ENCODE data around the gene AMN. TPM values are rescaled to one million over a fixed set of nuclear protein-coding genes. Genes with fewer than 3 reads are reported as not detected.
A peak's percentile ranks its signal among the peaks of the same experiment; 100 is the strongest.
"Not testable (repeated sequence)": the region's sequence is repeated elsewhere in the genome, so short reads cannot be mapped to it uniquely, and the experiment has no call there.

AMN gene
- total RNA-seq, 3 donors from 2014 or later: 128 to 486 (median 198) TPM

- intact Hi-C loops (cut with DNase I, micrococcal nuclease): loop anchor here in 1 of 2 donors (10.0 kb wide), 1 partner anchor 151 kb away; the partner anchor contains the start of gene TRAF3
- Histone ChIP-seq H3K4me1 (ENCODE audit: low read depth) (peaks cover 31% of the 10 kb centered on the region), H3K4me3 (no peak overlapping the region), H3K9me3 (no peaks in the 10 kb centered on the region), H3K36me3 (ENCODE audit: low read depth) (no peaks in the 10 kb centered on the region)
- DNase-seq: peak in 1 of 3 donors; percentile 47
- no peak for TF ChIP-seq CTCF (IDR thresholded peaks at IDR 0.05)
- no peak for ATAC-seq
Observed at GRCh38 chr14:102925646-102926045, 3.2 kb downstream of the AMN start.

GRCh38 chr14:102926104-102926503 lies 3.6 kb downstream of the AMN start:
- ATAC-seq: no peak
- DNase-seq: peak in 1 of 3 donors; percentile 26
- intact Hi-C loops (cut with DNase I, micrococcal nuclease): loop anchor here in 1 of 2 donors (10.0 kb wide), 1 partner anchor 151 kb away; the partner anchor contains the start of gene TRAF3

GRCh38 chr14:102926840-102927239 lies 4.4 kb downstream of the AMN start:
- intact Hi-C loops (cut with DNase I, micrococcal nuclease): loop anchor here in 1 of 2 donors (10.0 kb wide), 1 partner anchor 152 kb away; the partner anchor contains the start of gene TRAF3
- H3K4me1 ChIP-seq (ENCODE audit: low read depth): peaks cover 31% of the 10 kb centered on the region
- ATAC-seq; H3K36me3 ChIP-seq (ENCODE audit: low read depth); H3K4me3 ChIP-seq; H3K9me3 ChIP-seq: not testable (repeated sequence)
- peak in 1 of 3 donors; percentile 33 for DNase-seq

More at GRCh38 chr14:102926104-102926503, 3.6 kb downstream of the AMN start:
- no peaks in the 10 kb centered on the region for H3K9me3 ChIP-seq
- no peak for TF ChIP-seq CTCF (IDR thresholded peaks at IDR 0.05)
- H3K36me3 ChIP-seq (ENCODE audit: low read depth): no peaks in the 10 kb centered on the region
- H3K4me1 ChIP-seq (ENCODE audit: low read depth): peaks cover 31% of the 10 kb centered on the region
- no peak overlapping the region for H3K4me3 ChIP-seq

- peak; percentile 69 for ATAC-seq
- peak overlapping the region; percentile 16 for H3K4me3 ChIP-seq
- H3K4me1 ChIP-seq (ENCODE audit: low read depth): peaks cover 31% of the 10 kb centered on the region
- no peak for TF ChIP-seq CTCF (IDR thresholded peaks at IDR 0.05)
- no peaks in the 10 kb centered on the region for H3K36me3 ChIP-seq (ENCODE audit: low read depth)
- intact Hi-C loops (cut with DNase I, micrococcal nuclease): loop anchor here in 1 of 2 donors (10.0 kb wide), 1 partner anchor 153 kb away; the partner anchor contains the start of gene TRAF3
- DNase-seq: peak; percentile 91 to 94 (median 93)
- no peaks in the 10 kb centered on the region for H3K9me3 ChIP-seq
Observed at GRCh38 chr14:102927346-102927877, 4.9 kb downstream of the AMN start.

GRCh38 chr14:102927878-102928411 lies 5.5 kb downstream of the AMN start:
- intact Hi-C loops (cut with DNase I, micrococcal nuclease): loop anchor here in 1 of 2 donors (10.0 kb wide), 1 partner anchor 153 kb away; the partner anchor contains the start of gene TRAF3
- peaks cover 31% of the 10 kb centered on the region for H3K4me1 ChIP-seq (ENCODE audit: low read depth)
- H3K36me3 ChIP-seq (ENCODE audit: low read depth): peaks cover under 1% of the 10 kb centered on the region
- peak; percentile 55 to 75 (median 70) for DNase-seq
- H3K9me3 ChIP-seq: no peaks in the 10 kb centered on the region
- H3K4me3 ChIP-seq: peak overlapping the region; percentile 16
- ATAC-seq: peak; percentile 47
- TF ChIP-seq CTCF (IDR thresholded peaks at IDR 0.05): no peak
